Stimulated activated CD8-positive, alpha-beta memory T cell treated with anti-CD3 and anti-CD28 coated beads, Interleukin-15, amount 100 ng/mL, for 1 hour (primary cell): ENCODE measurements around the gene CDHR2.

Experiments used
- DNase-seq: peaks from one replicate; pipeline ENCODE4 v3.0.0-alpha.2; 2020; ENCODE audit warnings: low read depth

Gene CDHR2

GRCh38 chr5:176529741-176530141 is 19.4 kb upstream of the CDHR2 start:
- DNase-seq, result no peak

GRCh38 chr5:176530393-176530982 is 18.7 kb upstream of the CDHR2 start:
- DNase-seq, result no peak

- no peak for DNase-seq
Measured at GRCh38 chr5:176530983-176531901, 17.9 kb upstream of the CDHR2 start.

- DNase-seq, result no peak
Measured at GRCh38 chr5:176531902-176532493, 17.1 kb upstream of the CDHR2 start.

- DNase-seq, result no peak
Measured at GRCh38 chr5:176532795-176533194, 16.3 kb upstream of the CDHR2 start.

- DNase-seq, result no peak
Measured at GRCh38 chr5:176533390-176533789, 15.8 kb upstream of the CDHR2 start.

GRCh38 chr5:176533894-176534611 is 15.1 kb upstream of the CDHR2 start:
- no peak for DNase-seq

- DNase-seq, result no peak
Measured at GRCh38 chr5:176534640-176535039, 14.5 kb upstream of the CDHR2 start.

- no peak for DNase-seq
Measured at GRCh38 chr5:176535101-176535663, 14.0 kb upstream of the CDHR2 start.

GRCh38 chr5:176535664-176536131 is 13.4 kb upstream of the CDHR2 start:
- no peak for DNase-seq

GRCh38 chr5:176536132-176536901 is 12.8 kb upstream of the CDHR2 start:
- DNase-seq, result peak; percentile 68

- DNase-seq, result peak; percentile 96
Measured at GRCh38 chr5:176536902-176537553, 12.1 kb upstream of the CDHR2 start, which contains the start of gene RNF44. RNF44 (minus strand) TSS chr5:176537402; CDS start chr5:176532472, 4,930 bp downstream.

GRCh38 chr5:176537554-176538229 is 11.4 kb upstream of the CDHR2 start:
- DNase-seq, result peak; percentile 96

- no peak for DNase-seq
Measured at GRCh38 chr5:176538230-176538988, 10.7 kb upstream of the CDHR2 start.

- no peak for DNase-seq
Measured at GRCh38 chr5:176538989-176539384, 10.2 kb upstream of the CDHR2 start.

- no peak for DNase-seq
Measured at GRCh38 chr5:176540476-176540899, 8.7 kb upstream of the CDHR2 start.

GRCh38 chr5:176540956-176541337 is 8.2 kb upstream of the CDHR2 start:
- no peak for DNase-seq

- DNase-seq, result peak; percentile 41
Measured at GRCh38 chr5:176541338-176542134, 7.6 kb upstream of the CDHR2 start.
